ENCODE results near the gene PKMYT1.
A peak's percentile ranks its signal among the peaks of the same experiment; 100 is the strongest.

PKMYT1 gene

GRCh38 chr16:3000540-3000939, 20.3 kb upstream of the PKMYT1 start:
- DNase-seq (ENCODE audit: low spot score): no peak

GRCh38 chr16:2999929-3000328, 19.7 kb upstream of the PKMYT1 start:
- DNase-seq (ENCODE audit: low spot score): no peak

- DNase-seq (ENCODE audit: low spot score): no peak
Observed at GRCh38 chr16:2996298-2996697, 16.1 kb upstream of the PKMYT1 start.

- no peak for DNase-seq (ENCODE audit: low spot score)
Observed at GRCh38 chr16:2992383-2993081, 12.3 kb upstream of the PKMYT1 start.

- no peak for DNase-seq (ENCODE audit: low spot score)
Observed at GRCh38 chr16:2991566-2992261, 11.5 kb upstream of the PKMYT1 start.

GRCh38 chr16:2990891-2991290, 10.6 kb upstream of the PKMYT1 start:
- no peak for DNase-seq (ENCODE audit: low spot score)

- no peak for DNase-seq (ENCODE audit: low spot score)
Observed at GRCh38 chr16:2988590-2989099, 8.4 kb upstream of the PKMYT1 start.

- peak; percentile 37 for DNase-seq (ENCODE audit: low spot score)
Observed at GRCh38 chr16:2987833-2988232, 7.6 kb upstream of the PKMYT1 start.

GRCh38 chr16:2987286-2987685, 7.0 kb upstream of the PKMYT1 start:
- DNase-seq (ENCODE audit: low spot score): no peak

- DNase-seq (ENCODE audit: low spot score): no peak
Observed at GRCh38 chr16:2986623-2987188, 6.5 kb upstream of the PKMYT1 start.

- DNase-seq (ENCODE audit: low spot score): peak; percentile 41
Observed at GRCh38 chr16:2985893-2986355, 5.7 kb upstream of the PKMYT1 start.

GRCh38 chr16:2985462-2985861, 5.2 kb upstream of the PKMYT1 start:
- DNase-seq (ENCODE audit: low spot score): no peak

- peak; percentile 82 for DNase-seq (ENCODE audit: low spot score)
Observed at GRCh38 chr16:2983706-2984136, 3.5 kb upstream of the PKMYT1 start.

GRCh38 chr16:2982402-2982801, 2.2 kb upstream of the PKMYT1 start:
- DNase-seq (ENCODE audit: low spot score): no peak

- no peak for DNase-seq (ENCODE audit: low spot score)
Observed at GRCh38 chr16:2981899-2982250, 1.6 kb upstream of the PKMYT1 start.

- DNase-seq (ENCODE audit: low spot score): peak; percentile 68
Observed at GRCh38 chr16:2981177-2981898, 1.1 kb upstream of the PKMYT1 start.

GRCh38 chr16:2979669-2980226, 498 bp downstream of the PKMYT1 start:
- peak; percentile 35 for DNase-seq (ENCODE audit: low spot score)

- DNase-seq (ENCODE audit: low spot score): no peak
Observed at GRCh38 chr16:2977440-2977839, 2.8 kb downstream of the PKMYT1 start.

- DNase-seq (ENCODE audit: low spot score): no peak
Observed at GRCh38 chr16:2976673-2977072, 3.6 kb downstream of the PKMYT1 start.

GRCh38 chr16:2976201-2976600, 4.0 kb downstream of the PKMYT1 start:
- no peak for DNase-seq (ENCODE audit: low spot score)

- DNase-seq (ENCODE audit: low spot score): no peak
Observed at GRCh38 chr16:2975161-2975795, 5.0 kb downstream of the PKMYT1 start.

All from SK-N-DZ (cell line).